ENCODE results near the gene ELMO1.
A peak's percentile ranks its signal among the peaks of the same experiment; 100 is the strongest.

The ELMO1 gene

GRCh38 chr7:37481154-37481553, 32.5 kb upstream of the ELMO1 start:
- H3K9me3 ChIP-seq = no peaks in the 10 kb centered on the region
- no peak overlapping the region for H3K4me3 ChIP-seq
- H3K4me1 ChIP-seq = no peaks in the 10 kb centered on the region
- DNase-seq = no peak
- TF ChIP-seq CTCF (IDR thresholded peaks at IDR 0.05) = no peak
- H3K27ac ChIP-seq = no peak overlapping the region
- H3K27me3 ChIP-seq = no peaks in the 10 kb centered on the region
- no peaks in the 10 kb centered on the region for H3K36me3 ChIP-seq
- intact Hi-C loops (cut with DNase I; ENCODE audit: low total_unique reads) = loop anchor here (10.0 kb wide), 1 partner anchor 246 kb away; no protein-coding TSS in a partner anchor

- Histone ChIP-seq H3K4me3 (no peak overlapping the region), H3K4me1 (no peaks in the 10 kb centered on the region), H3K27me3 (no peaks in the 10 kb centered on the region), H3K9me3 (no peaks in the 10 kb centered on the region), H3K36me3 (no peaks in the 10 kb centered on the region), H3K27ac (no peak overlapping the region)
- intact Hi-C loops (cut with DNase I; ENCODE audit: low total_unique reads) = loop anchor here (10.0 kb wide), 1 partner anchor 246 kb away; no protein-coding TSS in a partner anchor
- no peak for TF ChIP-seq CTCF (IDR thresholded peaks at IDR 0.05)
- DNase-seq = peak in 1 of 2 donors; percentile 26
Measured at GRCh38 chr7:37480041-37481031, 31.7 kb upstream of the ELMO1 start.

GRCh38 chr7:37476881-37477450, 28.3 kb upstream of the ELMO1 start:
- Histone ChIP-seq H3K4me1 (no peaks in the 10 kb centered on the region), H3K27me3 (no peaks in the 10 kb centered on the region), H3K4me3 (no peak overlapping the region), H3K9me3 (no peaks in the 10 kb centered on the region), H3K36me3 (no peaks in the 10 kb centered on the region), H3K27ac (no peak overlapping the region)
- TF ChIP-seq CTCF (IDR thresholded peaks at IDR 0.05) = no peak
- intact Hi-C loops (cut with DNase I; ENCODE audit: low total_unique reads) = no loop called here
- no peak for DNase-seq

GRCh38 chr7:37476428-37476827, 27.8 kb upstream of the ELMO1 start:
- no peak overlapping the region for H3K27ac ChIP-seq
- intact Hi-C loops (cut with DNase I; ENCODE audit: low total_unique reads) = no loop called here
- no peaks in the 10 kb centered on the region for H3K36me3 ChIP-seq
- no peak overlapping the region for H3K4me3 ChIP-seq
- H3K4me1 ChIP-seq = no peaks in the 10 kb centered on the region
- no peaks in the 10 kb centered on the region for H3K27me3 ChIP-seq
- DNase-seq = no peak
- H3K9me3 ChIP-seq = no peaks in the 10 kb centered on the region
- TF ChIP-seq CTCF (IDR thresholded peaks at IDR 0.05) = no peak

GRCh38 chr7:37475646-37476045, 27.0 kb upstream of the ELMO1 start:
- intact Hi-C loops (cut with DNase I; ENCODE audit: low total_unique reads) = no loop called here
- H3K36me3 ChIP-seq = no peaks in the 10 kb centered on the region
- H3K27ac ChIP-seq = no peak overlapping the region
- no peak for DNase-seq
- no peaks in the 10 kb centered on the region for H3K4me1 ChIP-seq
- no peak overlapping the region for H3K4me3 ChIP-seq
- H3K9me3 ChIP-seq = no peaks in the 10 kb centered on the region
- H3K27me3 ChIP-seq = no peaks in the 10 kb centered on the region
- no peak for TF ChIP-seq CTCF (IDR thresholded peaks at IDR 0.05)

All from tibial artery (tissue), 4 donors.